Sigmoid colon (tissue), 4 donors: ENCODE data around the gene SP5.

ENCODE experiments used
- CTCF ChIP-seq, 4 experiments: fragments of 450-650 bp in 3 of 4; fragments of 200-600 bp in 1 of 4; IDR thresholded peaks; one replicate each; pipeline ENCODE4 v1.5.1; 2016 to 2019; ENCODE audit warnings: antibody characterized with exemption in 4 of 4, mild to moderate bottlenecking in 3 of 4, moderate library complexity in 2 of 4
- EP300 ChIP-seq, 4 donors: sonication (generic); formaldehyde crosslinking; IDR thresholded peaks; one replicate each; pipeline ENCODE4 v1.6.1; 2017; ENCODE audit warnings: antibody characterized with exemption in 4 of 4
- POLR2A ChIP-seq, 2 donors: fragments of 450-650 bp; IDR thresholded peaks; one replicate each; pipeline ENCODE4 v1.6.1; 2016; ENCODE audit warnings: antibody characterized with exemption in 2 of 2, mild to moderate bottlenecking in 2 of 2, moderate library complexity in 2 of 2

DNA sequence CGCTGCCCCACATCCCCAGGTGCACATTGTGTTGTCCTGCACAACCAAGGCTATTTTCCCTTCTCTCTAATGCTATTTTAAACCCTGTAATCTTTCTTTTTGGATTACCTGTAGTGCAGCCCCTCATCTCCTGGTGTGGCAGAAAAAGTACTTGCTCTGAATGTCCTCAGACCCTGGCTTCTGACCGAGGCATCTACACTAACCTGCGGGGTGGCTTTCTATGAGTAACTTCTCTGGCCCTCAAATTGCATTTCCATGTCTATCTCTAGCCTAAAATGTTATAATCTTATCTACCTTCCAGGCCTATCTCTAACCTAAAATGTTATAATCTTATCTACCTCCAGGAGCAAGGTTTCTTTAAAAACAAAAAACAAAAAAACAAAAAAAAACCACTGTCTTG lies 18.2 kb upstream of the SP5 start:
- TF ChIP-seq CTCF (IDR thresholded peaks at IDR 0.05) (no peak), POLR2A (IDR thresholded peaks at IDR 0.05) (no peak), EP300 (IDR thresholded peaks at IDR 0.05) (no peak)
